GM18508 (cell line): ENCODE measurements around the gene BRSK2.

ENCODE experiments used
- ATAC-seq: cut with Tn5 transposase; IDR thresholded peaks from one replicate; pipeline ENCODE4 v1.9.1; 2021; ENCODE audit warnings: moderate number of reproducible peaks; ENCODE audit not compliant: insufficient read depth, unreplicated experiment

The BRSK2 gene

DNA sequence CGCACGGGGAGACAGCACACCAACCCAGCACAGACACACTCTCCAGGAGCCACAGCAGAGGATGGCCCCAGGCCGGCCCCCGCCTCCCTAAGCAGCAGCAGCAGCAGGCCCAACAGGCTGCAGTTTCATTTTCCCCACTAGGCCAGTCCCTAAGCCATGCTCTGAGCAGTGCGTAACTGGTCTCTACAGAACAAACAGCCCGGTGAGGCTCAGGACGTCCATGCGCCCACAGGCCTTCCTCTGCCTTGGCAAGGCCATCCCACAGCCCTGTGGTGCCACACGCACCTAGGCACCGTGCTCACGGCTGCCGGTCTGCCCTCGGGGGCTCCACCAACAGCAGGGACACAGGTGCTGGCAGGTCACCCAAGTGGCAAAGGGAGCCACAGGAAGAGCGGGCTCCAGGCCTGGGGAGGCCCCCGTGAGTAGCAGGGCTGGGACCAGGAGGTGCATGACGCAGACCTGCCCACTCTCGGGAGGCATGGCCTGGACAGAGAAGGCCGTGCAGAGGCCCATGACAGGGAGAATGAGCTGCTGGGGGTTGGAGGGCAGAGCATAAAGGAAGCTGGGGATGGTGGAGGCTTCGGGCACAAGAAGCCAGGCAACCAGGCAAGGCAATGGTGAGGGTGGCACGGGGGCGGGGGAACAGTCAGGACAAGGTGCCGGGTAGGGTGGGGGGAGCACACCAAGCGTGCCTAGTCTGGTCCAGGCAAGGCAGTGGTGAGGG is 98.3 kb downstream of the BRSK2 start:
- no peak for ATAC-seq

DNA sequence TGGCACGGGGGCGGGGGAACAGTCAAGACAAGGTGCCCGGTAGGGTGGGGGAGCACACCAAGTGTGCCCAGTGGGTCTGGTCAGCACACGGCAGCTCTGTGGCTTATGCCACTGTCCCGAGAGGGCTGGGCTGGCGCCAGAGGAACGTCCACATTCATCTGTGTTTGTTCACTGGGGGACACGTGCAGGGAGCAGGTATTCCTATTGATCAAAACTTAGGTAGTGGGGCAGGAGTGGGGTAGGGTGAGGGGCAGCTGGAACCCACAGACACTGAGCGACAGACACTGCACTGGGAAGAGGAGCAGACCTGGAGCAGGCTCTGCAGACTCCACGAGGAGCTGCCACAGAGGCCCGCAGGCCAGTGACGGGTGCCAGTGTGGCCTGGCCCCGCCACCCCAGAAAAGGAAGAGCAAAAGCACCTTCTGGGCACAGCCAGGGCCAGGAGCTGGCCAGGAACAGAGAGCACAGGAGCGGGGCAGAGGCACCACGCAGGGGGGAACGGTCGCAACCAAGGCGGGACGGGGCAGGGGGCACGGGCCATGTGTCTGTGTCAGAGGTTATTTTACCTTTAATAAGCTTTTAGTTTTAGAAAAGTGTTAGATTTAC is 98.9 kb downstream of the BRSK2 start:
- no peak for ATAC-seq

DNA sequence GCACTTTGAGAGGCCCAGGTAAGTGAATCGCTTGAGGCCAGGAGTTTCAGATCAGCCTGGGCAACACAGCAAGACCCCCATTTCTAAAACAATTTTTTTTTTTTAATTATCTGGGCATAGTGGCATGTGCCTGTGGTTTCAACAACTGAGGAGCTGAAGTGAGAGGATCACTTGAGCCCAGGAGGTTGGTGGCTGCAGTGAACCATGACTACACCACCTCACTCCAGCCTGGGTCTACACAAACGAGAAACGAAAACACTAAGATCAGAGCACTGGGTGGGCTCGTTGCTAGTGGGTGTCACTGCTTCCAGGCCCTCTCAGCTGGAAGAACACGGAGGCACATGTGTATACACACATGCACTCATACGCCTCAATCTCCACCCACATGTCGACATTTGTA is 100.9 kb downstream of the BRSK2 start:
- ATAC-seq: no peak

DNA sequence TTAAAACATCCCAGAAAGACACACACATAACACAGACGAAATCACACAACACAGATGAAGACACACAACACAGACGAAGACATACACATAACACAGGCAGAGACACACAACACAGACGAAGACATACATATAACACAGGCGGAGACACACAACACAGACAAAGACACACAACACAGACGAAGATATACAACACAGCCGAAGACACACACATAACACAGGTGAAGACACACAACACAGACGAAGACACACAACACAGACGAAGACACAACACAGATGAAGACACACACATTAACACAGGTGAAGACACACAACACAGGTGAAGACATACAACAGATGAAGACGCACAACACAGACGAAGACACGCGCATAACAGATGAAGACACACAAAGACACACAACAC is 101.6 kb downstream of the BRSK2 start:
- no peak for ATAC-seq

GRCh38 chr11:1493650-1494244 is 104.0 kb downstream of the BRSK2 start:
- no peak for ATAC-seq

DNA sequence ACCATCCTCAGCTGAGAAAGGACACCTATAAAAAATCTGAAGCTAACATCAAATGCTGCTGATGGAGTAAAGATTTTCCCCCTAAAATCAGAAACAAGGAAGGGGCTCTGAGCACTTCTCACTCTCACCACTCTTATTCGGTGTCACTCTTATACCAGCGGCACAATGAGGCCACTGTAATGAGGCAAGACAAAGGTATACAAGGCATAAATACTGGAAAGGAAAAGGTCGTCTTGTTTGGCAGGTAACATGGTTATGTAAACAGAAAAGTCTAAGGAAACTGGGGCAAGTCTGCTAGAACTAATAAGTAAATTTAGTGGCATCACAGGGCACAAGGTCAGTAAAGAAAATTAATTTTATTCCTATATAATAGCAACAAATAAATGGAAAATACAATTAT is 104.9 kb downstream of the BRSK2 start:
- no peak for ATAC-seq

GRCh38 chr11:1496091-1496760 is 106.5 kb downstream of the BRSK2 start:
- ATAC-seq: no peak

GRCh38 chr11:1496761-1497095 is 107.0 kb downstream of the BRSK2 start:
- ATAC-seq: no peak

DNA sequence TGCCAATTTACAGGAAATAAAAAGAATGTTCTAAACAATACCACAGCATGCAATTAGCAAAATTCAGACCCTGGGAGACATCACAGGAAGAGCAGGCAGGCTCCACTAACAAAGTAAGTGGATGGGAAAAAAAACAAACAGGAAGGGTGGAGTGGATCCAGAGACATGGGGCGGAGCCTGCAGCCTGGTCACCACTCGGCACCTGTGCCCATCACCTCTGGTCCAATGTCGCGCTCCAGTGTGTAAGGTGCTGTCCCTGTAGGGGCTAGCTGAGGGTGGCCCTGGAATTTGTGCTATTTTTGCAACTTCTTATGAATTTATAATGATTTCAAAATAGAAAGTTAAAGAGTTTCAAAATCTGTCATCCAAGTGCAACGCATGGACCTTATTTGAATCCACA is 107.9 kb downstream of the BRSK2 start:
- ATAC-seq: no peak

DNA sequence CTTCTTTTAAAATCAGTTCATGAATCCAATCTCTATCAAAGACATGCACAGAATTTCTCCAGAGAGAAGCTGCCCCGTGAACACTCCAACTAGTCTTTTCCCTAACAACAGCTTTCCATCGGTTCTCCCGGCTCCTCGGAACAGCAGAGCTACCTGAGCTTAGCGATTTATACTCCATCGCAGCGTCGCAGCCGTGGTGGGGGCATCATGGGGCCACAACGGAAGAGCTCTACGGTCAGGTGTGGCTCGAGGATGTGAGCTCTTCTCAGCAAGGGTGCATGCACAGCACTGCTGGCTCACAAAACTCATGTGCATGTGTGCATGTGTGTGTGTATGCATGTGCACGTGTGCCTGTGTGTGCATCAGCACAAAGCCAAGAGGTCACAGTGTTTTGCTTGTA is 108.5 kb downstream of the BRSK2 start:
- ATAC-seq: no peak

GRCh38 chr11:1499261-1499890 is 109.6 kb downstream of the BRSK2 start:
- ATAC-seq: no peak

- ATAC-seq: no peak
Observed at GRCh38 chr11:1499899-1500298, 110.2 kb downstream of the BRSK2 start.

DNA sequence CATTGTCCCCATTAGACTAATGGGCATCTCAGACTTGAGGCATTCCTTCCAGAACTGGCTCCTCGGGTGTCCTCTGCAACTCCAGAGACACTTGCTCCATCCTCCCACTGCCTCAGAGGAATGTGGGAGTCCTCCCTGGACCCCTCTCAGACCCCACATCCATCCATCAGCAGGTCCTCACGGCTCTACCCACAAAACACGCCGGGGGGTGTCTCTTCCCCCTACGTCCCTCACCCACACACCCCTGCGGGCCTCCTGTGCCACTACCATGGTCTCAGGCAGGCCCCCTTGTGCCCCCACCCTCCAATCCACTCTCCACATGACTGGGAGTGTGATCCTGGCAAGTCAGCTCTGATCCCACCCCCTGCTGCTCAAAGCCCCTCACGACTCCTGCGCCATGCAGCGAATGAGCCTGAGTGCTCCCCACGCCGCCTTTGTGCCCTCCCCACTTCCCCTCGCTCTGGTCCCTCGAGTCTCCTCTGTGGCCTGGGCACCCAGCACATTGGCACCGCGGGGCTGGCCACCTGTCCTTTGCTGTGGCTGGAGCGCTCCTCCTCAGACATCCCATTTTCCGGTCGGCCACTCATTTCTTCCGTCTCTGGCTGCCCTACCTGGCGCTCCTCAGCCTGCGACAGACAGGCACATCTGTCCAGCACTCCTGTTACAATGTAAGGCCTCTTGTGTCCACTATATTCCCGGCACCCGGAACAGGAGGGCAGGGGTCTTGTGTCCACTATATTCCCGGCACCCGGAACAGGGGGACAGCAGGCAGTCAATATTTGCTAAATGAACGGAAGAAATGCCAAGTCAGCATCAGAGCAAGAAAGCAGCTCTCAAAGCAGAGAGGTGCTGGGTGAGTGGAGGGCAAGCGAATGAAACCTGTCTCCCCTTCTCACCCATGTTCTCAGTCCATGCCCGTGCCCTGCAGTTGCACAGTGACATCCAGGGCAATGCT is 111.0 kb downstream of the BRSK2 start:
- no peak for ATAC-seq

DNA sequence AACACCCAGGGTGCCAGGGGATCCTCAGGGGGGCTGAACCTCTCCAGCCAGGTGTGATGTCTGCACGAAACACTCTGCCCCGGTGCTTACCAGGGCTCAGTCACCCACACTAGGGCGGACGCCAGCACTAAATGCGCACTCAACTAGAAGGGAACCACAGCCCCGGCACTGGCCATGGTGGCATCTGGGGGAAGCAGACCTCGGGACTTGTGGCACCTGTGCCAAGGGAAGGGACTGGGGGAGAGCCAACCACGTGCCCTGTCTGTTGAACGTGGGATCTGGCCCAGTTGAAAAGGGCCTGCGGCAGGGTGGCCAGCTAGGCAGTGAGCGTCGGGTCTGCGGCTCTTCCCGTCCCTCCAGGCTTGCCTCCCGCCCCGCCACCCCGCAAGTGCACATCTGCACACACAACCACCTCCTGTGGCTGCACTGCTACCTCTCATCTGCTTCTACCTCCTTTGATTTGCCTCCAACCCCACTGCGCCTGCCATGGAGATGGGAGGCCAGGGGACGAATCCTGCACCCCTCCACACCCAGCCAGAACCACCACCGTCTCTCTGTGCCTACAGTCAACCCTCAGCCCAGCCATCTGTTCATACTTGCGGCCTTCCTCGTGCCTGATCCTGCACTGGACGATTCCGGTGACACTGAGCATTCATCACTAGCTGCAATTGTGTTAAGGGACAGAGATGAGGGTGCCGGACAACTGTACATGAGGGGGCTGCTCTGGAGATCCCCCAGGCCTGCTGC is 111.9 kb downstream of the BRSK2 start:
- no peak for ATAC-seq

DNA sequence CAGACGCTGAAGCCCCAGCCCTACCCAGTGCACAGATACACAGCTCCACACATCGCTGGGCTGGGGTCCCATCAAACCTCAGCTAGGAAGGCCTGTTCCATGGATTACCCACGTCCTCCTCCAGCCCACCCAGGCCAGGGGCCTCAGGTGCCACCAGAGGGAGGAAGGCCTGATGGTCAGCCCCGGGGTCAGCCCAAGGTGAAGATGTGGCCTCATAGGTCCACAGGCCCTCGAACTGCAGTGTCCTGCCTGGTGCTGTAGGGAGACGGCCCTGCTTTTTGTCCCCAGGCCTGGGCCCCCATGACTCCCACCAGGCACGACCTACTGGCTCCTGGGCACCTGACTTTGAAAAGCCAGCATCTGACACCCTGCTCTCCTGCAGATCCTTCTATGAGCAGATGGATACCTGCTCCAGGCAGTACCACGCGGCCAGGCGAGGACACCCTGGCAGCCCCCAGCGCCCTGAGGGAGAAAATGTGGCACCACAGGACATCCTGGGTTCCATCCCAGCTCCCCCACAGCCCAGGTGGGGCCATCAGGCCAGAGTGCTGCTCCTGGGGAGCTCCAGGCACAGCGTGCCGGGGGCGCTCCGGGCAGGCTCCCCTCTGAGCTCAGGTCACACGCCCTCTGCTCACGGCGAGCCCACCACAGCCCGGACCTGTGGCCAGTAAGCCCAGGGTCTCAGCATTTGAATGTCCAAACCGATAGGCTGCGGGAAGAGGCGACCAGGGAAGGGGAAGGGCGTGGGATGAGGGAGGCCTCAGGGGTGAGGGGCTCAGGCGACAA is 112.6 kb downstream of the BRSK2 start:
- ATAC-seq: no peak

DNA sequence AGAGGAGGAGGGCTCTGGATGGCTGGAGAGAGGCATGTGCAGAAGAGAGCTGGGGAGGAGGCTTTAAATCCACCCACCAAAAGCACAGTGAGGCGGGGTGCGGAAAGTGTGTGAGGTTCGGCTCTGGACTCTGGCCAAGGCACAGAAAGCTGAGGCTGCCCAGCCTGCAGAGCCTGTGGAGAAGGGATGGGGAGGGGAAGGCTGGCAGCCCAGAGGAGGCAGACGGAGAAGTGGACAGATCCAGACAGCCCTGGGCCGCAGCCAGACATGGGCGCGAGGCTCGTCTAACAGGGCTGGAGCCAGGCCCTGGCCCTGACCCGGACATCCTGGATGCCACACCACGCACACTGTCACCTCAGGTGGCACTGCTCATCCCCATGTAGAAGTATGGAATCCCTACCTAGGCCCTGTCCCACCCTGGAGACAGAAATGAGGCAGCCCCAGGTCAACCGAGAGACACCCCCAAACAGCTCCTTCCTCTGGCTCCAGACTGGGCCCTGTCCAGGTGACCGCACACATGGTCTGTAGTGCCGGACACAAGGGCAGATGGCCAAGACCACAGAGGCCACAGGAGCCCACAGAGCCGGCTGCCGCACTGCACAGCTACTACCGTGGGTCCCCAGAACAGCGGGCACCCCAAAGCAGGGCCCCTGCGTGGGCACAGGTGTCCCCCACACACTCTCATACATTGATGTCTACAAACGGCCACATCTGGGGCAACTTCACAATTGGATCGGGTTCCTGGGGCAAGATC is 113.4 kb downstream of the BRSK2 start:
- ATAC-seq: no peak

- ATAC-seq: no peak
Observed at GRCh38 chr11:1503708-1504104, 114.0 kb downstream of the BRSK2 start.

GRCh38 chr11:1504138-1504537 is 114.4 kb downstream of the BRSK2 start:
- no peak for ATAC-seq
